Panc1 (cell line): ENCODE results near the gene TMC5. TPM values are rescaled to one million over a fixed set of nuclear protein-coding genes. Genes with fewer than 3 reads are reported as not detected.

Experiments used
- ATAC-seq: fragments of 200-7000 bp; cut with Tn5 transposase; 2 replicates; pipeline ENCODE4 v1.9.1; 2020; ENCODE audit warnings: mild to moderate bottlenecking, moderate library complexity
- BruUV-seq: library from RNA; stranded (reverse); fragments of 400-500 nt; replicated peaks from 2 replicates; lab custom pipeline; 2021; lab: Mats Ljungman, UMichigan
- CTCF ChIA-PET: fragments of 300-600 bp; sonication (Branson Sonifier 250); formaldehyde crosslinking; loops from one replicate; lab custom pipeline; 2022; ENCODE audit warnings: antibody characterized with exemption; lab: Charles Lee
- POLR2A ChIA-PET: fragments of 300-600 bp; sonication (Branson Sonifier 250); formaldehyde crosslinking; loops from one replicate; lab custom pipeline; 2022; ENCODE audit warnings: antibody characterized with exemption; lab: Charles Lee
- DNase-seq: peaks from one replicate; pipeline ENCODE4 v3.0.0-alpha.2; 2010; ENCODE audit warnings: low read depth, low spot score
- H3K27ac ChIP-seq: 2 replicates; pipeline ENCODE4 v1.5.1; 2011; ENCODE audit warnings: mild to moderate bottlenecking, low read length, inconsistent platforms
- H3K27me3 ChIP-seq: fragments of 200-500 bp; sonication (Bioruptor generic); 2 replicates; pipeline ENCODE4 v1.6.0; 2014; ENCODE audit warnings: low read length, inconsistent platforms; ENCODE audit not compliant: control insufficient read depth, insufficient read depth
- H3K36me3 ChIP-seq: fragments of 200-500 bp; sonication (Bioruptor generic); 2 replicates; pipeline ENCODE4 v1.5.1; 2014; ENCODE audit warnings: inconsistent platforms, mild to moderate bottlenecking, low read length, moderate library complexity; ENCODE audit not compliant: control insufficient read depth, insufficient read depth
- H3K4me1 ChIP-seq: 2 replicates; pipeline ENCODE4 v1.5.1; 2011; ENCODE audit warnings: inconsistent platforms, mild to moderate bottlenecking, low read length, moderate library complexity; ENCODE audit not compliant: control insufficient read depth, insufficient read depth
- H3K4me3 ChIP-seq, 2 experiments: 2 replicates each; pipeline ENCODE4 v1.5.1; 2011 to 2012; ENCODE audit warnings: low read depth in 2 of 2, low read length in 2 of 2, mild to moderate bottlenecking in 2 of 2, inconsistent platforms in 1 of 2, moderate library complexity in 1 of 2
- H3K9me3 ChIP-seq: fragments of 200-500 bp; sonication (Bioruptor generic); 2 replicates; pipeline ENCODE4 v1.5.1; 2014; ENCODE audit warnings: low read depth, mild to moderate bottlenecking, inconsistent platforms, low read length, moderate library complexity; ENCODE audit not compliant: control insufficient read depth, insufficient read depth
- CTCF ChIP-seq: fragments of 450-650 bp; IDR thresholded peaks from 2 replicates; pipeline ENCODE4 v1.5.1; 2017; ENCODE audit warnings: mild to moderate bottlenecking
- POLR2AphosphoS5 ChIP-seq: IDR thresholded peaks from 2 replicates; pipeline ENCODE4 v1.6.1; 2012; ENCODE audit warnings: mild to moderate bottlenecking, low read depth, low read length, moderate library complexity
- SIN3A ChIP-seq: IDR thresholded peaks from 2 replicates; pipeline ENCODE4 v1.6.1; 2012; ENCODE audit warnings: low read depth, mild to moderate bottlenecking, low read length, moderate library complexity, borderline replicate concordance; ENCODE audit not compliant: insufficient read depth
- TCF7L2 ChIP-seq: IDR thresholded peaks from 2 replicates; pipeline ENCODE4 v1.6.1; 2011; ENCODE audit warnings: mild to moderate bottlenecking, low read depth, low read length, inconsistent platforms
- in situ Hi-C: cut with HindIII; loops from 2 replicates; pipeline ENCODE4 v1.10.0; 2016; ENCODE audit warnings: low sequenced_read_pairs, low pct_unique_long_range_greater_than_20kb
- intact Hi-C: fragments of 100-400 bp; cut with micrococcal nuclease; formaldehyde crosslinking; loops from one replicate; pipeline ENCODE4 v1.10.0; 2022; ENCODE audit not compliant: unreplicated experiment
- total RNA-seq: library from RNA; stranded (reverse); gene quantifications from one replicate; pipeline ENCODE4 v1.2.1, GENCODE V29; 2021; ENCODE audit not compliant: unreplicated experiment
- TF ChIP-seq, protein P1 (sequence below), 2 experiments: IDR thresholded peaks; 2 replicates each; pipeline ENCODE4 v1.6.1; 2011 to 2012; ENCODE audit warnings: low read depth in 2 of 2, control low read depth in 1 of 2, low read length in 1 of 2, mild to moderate bottlenecking in 1 of 2, moderate library complexity in 1 of 2; ENCODE audit not compliant: insufficient read depth in 1 of 2

Gene TMC5
- total RNA-seq, 1 experiment from 2014 or later: 1.4 TPM

DNA sequence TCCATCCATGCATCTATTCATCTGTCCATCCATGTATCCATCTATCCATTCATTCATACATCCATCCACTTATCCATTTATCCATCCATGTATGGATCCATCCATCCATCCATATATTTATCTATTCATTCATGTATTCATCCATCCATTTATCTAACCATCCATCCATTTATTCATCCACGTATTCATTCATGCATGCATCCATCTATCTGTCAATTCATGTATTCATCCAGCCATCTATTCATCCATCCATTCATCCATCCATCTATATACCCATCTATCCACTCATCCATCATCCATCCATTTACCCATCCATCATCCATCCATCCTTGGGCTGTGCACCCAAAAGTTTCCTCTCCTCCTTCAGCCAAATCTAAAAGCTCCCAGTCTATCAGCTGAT is 60.8 kb downstream of the TMC5 start:
- intact Hi-C loops (no loop called here), in situ Hi-C loops (no loop called here)
- no peak overlapping the region for H3K27ac ChIP-seq
- no peaks in the 10 kb centered on the region for H3K9me3 ChIP-seq
- ChIA-PET POLR2A (interaction anchor here (0.5 kb wide), 1 partner anchor 15 kb away, joined by 8 read pairs; no protein-coding TSS in a partner anchor), CTCF (no interaction called here)
- no peak for ATAC-seq
- H3K4me1 ChIP-seq: no peaks in the 10 kb centered on the region
- no peaks in the 10 kb centered on the region for H3K27me3 ChIP-seq
- BruUV-seq: no TSS peak
- H3K36me3 ChIP-seq: no peaks in the 10 kb centered on the region
- no peak for TF ChIP-seq SIN3A
- no peak overlapping the region for H3K4me3 ChIP-seq
- DNase-seq: no peak

GRCh38 chr16:19479302-19479721 is 61.6 kb downstream of the TMC5 start:
- no TSS peak for BruUV-seq
- ChIA-PET CTCF (no interaction called here), POLR2A (interaction anchor here (0.5 kb wide), 1 partner anchor 14 kb away, joined by 8 read pairs; no protein-coding TSS in a partner anchor)
- intact Hi-C loops: no loop called here
- in situ Hi-C loops: no loop called here
- no peaks in the 10 kb centered on the region for H3K27me3 ChIP-seq
- no peaks in the 10 kb centered on the region for H3K4me1 ChIP-seq
- DNase-seq (no peak), ATAC-seq (no peak)
- no peak overlapping the region for H3K27ac ChIP-seq
- no peak overlapping the region for H3K4me3 ChIP-seq
- TF ChIP-seq CTCF (no peak), POLR2AphosphoS5 (no peak), TCF7L2 (no peak), SIN3A (no peak)
- TF ChIP-seq, protein P1, sequence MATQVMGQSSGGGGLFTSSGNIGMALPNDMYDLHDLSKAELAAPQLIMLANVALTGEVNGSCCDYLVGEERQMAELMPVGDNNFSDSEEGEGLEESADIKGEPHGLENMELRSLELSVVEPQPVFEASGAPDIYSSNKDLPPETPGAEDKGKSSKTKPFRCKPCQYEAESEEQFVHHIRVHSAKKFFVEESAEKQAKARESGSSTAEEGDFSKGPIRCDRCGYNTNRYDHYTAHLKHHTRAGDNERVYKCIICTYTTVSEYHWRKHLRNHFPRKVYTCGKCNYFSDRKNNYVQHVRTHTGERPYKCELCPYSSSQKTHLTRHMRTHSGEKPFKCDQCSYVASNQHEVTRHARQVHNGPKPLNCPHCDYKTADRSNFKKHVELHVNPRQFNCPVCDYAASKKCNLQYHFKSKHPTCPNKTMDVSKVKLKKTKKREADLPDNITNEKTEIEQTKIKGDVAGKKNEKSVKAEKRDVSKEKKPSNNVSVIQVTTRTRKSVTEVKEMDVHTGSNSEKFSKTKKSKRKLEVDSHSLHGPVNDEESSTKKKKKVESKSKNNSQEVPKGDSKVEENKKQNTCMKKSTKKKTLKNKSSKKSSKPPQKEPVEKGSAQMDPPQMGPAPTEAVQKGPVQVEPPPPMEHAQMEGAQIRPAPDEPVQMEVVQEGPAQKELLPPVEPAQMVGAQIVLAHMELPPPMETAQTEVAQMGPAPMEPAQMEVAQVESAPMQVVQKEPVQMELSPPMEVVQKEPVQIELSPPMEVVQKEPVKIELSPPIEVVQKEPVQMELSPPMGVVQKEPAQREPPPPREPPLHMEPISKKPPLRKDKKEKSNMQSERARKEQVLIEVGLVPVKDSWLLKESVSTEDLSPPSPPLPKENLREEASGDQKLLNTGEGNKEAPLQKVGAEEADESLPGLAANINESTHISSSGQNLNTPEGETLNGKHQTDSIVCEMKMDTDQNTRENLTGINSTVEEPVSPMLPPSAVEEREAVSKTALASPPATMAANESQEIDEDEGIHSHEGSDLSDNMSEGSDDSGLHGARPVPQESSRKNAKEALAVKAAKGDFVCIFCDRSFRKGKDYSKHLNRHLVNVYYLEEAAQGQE (IDR thresholded peaks at IDR 0.05; ENCODE audit: insufficient read depth in 1 of 2, low read depth in 2 of 2, low read length in 1 of 2): no peak
- no peaks in the 10 kb centered on the region for H3K36me3 ChIP-seq
- H3K9me3 ChIP-seq: no peaks in the 10 kb centered on the region

DNA sequence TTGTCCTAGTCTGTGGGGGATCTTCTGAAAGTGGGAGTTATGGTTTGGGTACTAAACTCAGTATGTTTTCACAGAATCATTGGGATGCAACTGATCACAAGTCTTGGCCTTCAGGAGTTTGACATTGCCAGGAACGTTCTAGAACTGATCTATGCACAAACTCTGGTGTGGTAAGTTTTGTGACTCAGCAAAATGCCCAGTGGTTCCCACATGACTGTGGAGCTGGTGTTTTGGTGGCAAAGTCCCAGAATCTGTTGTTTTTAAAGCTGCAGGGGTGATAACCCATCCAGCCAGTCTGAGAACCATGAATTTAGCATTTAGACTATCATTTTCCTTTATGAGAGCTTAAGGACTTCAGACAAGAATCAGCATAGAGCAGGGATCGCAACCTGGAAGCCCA is 63.6 kb downstream of the TMC5 start:
- intact Hi-C loops (no loop called here), in situ Hi-C loops (no loop called here)
- Histone ChIP-seq H3K27me3 (no peaks in the 10 kb centered on the region), H3K9me3 (no peaks in the 10 kb centered on the region), H3K27ac (no peak overlapping the region), H3K4me1 (no peaks in the 10 kb centered on the region), H3K36me3 (no peaks in the 10 kb centered on the region), H3K4me3 (no peak overlapping the region)
- ChIA-PET POLR2A (no interaction called here), CTCF (no interaction called here)
- no TSS peak for BruUV-seq
- DNase-seq (no peak), ATAC-seq (no peak)
- TF ChIP-seq SIN3A (no peak), CTCF (no peak), TCF7L2 (no peak), POLR2AphosphoS5 (no peak)
- TF ChIP-seq, protein P1 (IDR thresholded peaks at IDR 0.05; ENCODE audit: insufficient read depth in 1 of 2, low read depth in 2 of 2, low read length in 1 of 2): no peak
